Hepatocyte (in vitro differentiated cells): ENCODE results near the gene CSNK2A1.
"Not testable (repeated sequence)": the region's sequence is repeated elsewhere in the genome, so short reads cannot be mapped to it uniquely, and the experiment has no call there.

Experiments
- CTCF ChIP-seq: fragments of 200-600 bp; sonication (generic); IDR thresholded peaks from 2 replicates; pipeline ENCODE4 v1.5.1; 2016; ENCODE audit warnings: antibody characterized with exemption, mild to moderate bottlenecking; ENCODE audit not compliant: poor library complexity
- EZH2 ChIP-seq: fragments of 200-600 bp; sonication (generic); IDR thresholded peaks from 2 replicates; pipeline ENCODE4 v1.6.1; 2016; ENCODE audit warnings: antibody characterized with exemption, mild to moderate bottlenecking, borderline replicate concordance
- EZH2phosphoT487 ChIP-seq: fragments of 200-600 bp; sonication (generic); IDR thresholded peaks from one replicate; pipeline ENCODE4 v1.6.1; 2018; ENCODE audit warnings: antibody characterized with exemption, mild to moderate bottlenecking, low read depth, moderate library complexity; ENCODE audit not compliant: unreplicated experiment, severe bottlenecking

DNA sequence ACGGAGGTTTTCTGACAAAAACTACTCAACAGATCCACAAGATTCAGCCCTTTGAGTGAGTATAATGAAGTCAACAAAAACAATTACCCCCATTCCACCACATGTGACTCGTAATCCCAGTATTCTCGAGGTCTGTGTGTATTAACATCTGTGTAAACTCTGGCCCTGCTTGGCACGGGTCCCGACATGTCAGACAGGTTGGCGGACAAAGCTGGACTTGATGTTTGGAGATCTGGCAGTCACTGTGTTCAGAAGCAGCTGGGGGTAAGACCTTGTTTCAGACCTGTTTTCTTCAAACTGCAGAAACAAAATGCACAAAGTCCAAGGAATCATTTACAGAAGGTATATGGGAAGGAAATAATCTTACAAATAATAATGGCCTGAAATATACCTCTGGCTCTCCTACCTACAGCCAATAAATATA is 35.2 kb downstream of the CSNK2A1 start:
- TF ChIP-seq CTCF, EZH2, EZH2phosphoT487: not testable (repeated sequence)
